Measurements from ENCODE around the gene KIAA1614. TPM values are rescaled to one million over a fixed set of nuclear protein-coding genes. Genes with fewer than 3 reads are reported as not detected.

Gene KIAA1614
- polyA plus RNA-seq, 1 donor (not counting 4 experiments of a cell fraction or from before 2014, with no cell fraction given), result 0.03 TPM

DNA sequence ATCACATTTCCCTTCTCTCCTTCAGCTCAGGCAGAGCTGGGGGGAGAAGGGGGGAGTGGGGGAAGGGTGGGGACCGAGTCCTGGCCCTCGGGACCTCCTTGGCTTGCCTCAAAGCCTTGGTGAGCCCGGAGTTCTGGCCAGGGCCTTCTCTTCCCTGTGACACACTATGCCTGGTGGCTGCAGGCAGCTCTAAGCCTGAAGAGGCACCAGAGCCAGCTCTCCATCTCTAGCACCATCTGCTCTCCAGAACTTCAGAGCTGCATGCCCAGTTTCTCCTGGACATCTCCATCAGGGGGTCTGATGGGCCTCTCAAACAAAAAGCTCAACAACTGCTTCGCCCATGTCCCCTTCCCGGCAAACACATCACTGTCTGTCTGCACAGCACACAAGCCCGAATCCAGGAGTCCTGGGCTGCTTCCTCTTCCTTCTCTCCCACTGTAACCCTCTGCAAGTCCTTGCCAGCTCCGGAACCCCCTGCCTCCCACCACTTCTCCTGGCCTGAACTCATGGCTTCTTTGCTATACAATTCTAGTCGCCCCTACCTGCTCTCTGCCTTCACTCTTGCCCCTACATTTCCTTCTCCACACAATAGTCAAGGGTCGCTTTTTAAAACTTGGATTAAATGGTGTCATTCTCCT lies 26.5 kb downstream of the KIAA1614 start:
- no peaks in the 10 kb centered on the region for H3K9me1 ChIP-seq (ENCODE audit: control insufficient read depth, extremely low read depth, insufficient read depth, low read length)
- H3K27ac ChIP-seq (ENCODE audit: control insufficient read depth, insufficient read depth, low read length), result no peak overlapping the region
- H3K9me3 ChIP-seq (ENCODE audit: control insufficient read depth, low read depth, low read length), result no peaks in the 10 kb centered on the region
- TF ChIP-seq CTCF (optimal IDR thresholded peaks at IDR 0.05 in 1 of 3, IDR thresholded peaks at IDR 0.05 in 1 of 3, conservative IDR thresholded peaks at IDR 0.05 in 1 of 3; ENCODE audit: extremely low read depth in 1 of 3, insufficient read depth in 2 of 3, low read length in 3 of 3), result no peak
- TF ChIP-seq EZH2 (IDR thresholded peaks at IDR 0.05; ENCODE audit: low read length), result no peak
- no peak overlapping the region for H3K9ac ChIP-seq (ENCODE audit: control insufficient read depth, extremely low read depth, insufficient read depth, low read length)
- no peak overlapping the region for H2AFZ ChIP-seq (ENCODE audit: control insufficient read depth, low read length)
- H3K4me3 ChIP-seq (ENCODE audit: control insufficient read depth in 2 of 3, extremely low read depth in 1 of 3, insufficient read depth in 2 of 3, low read depth in 1 of 3, low read length in 3 of 3), result no peak overlapping the region
- no peaks in the 10 kb centered on the region for H3K4me1 ChIP-seq (ENCODE audit: control insufficient read depth, extremely low read depth, insufficient read depth, low read length)
- H3K27me3 ChIP-seq (ENCODE audit: control insufficient read depth, extremely low read depth, insufficient read depth, low read length), result peaks cover 15% of the 10 kb centered on the region
- DNase-seq (ENCODE audit: low read depth, low spot score) (no peak), FAIRE-seq (no peak)
- no peaks in the 10 kb centered on the region for H3K36me3 ChIP-seq (ENCODE audit: control insufficient read depth in 2 of 2, extremely low read depth in 1 of 2, insufficient read depth in 2 of 2, low read length in 2 of 2)
- H3K4me2 ChIP-seq (ENCODE audit: control insufficient read depth, extremely low read depth, insufficient read depth, low read depth, low read length), result no peak overlapping the region
- no peaks in the 10 kb centered on the region for H4K20me1 ChIP-seq (ENCODE audit: control insufficient read depth, extremely low read depth, insufficient read depth, low read length)
- H3K79me2 ChIP-seq (ENCODE audit: control insufficient read depth, insufficient read depth, low read length), result no peaks in the 10 kb centered on the region
- dilution Hi-C loops (cut with MboI; ENCODE audit: extremely low pct_ligation_motif_present, low sequenced_read_pairs), result no loop called here

DNA sequence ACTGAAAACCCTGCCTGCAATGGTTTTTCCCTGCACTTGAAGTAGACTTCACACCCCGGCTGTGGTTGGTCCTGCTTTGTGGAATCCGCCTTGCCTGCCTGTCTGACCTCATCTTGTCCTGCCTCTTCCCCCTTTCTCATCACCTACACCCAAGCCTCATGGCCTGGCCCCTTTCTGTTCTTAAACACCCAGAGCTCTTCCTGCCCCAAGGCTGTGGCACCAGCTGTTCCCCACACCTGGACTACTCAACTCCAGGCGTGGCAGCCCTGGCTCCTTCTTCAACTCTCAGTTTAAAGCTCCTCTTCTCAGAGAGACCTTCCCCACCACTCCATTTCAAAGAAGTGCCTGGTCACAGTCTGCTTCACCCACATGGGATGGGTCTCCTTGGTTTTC lies 27.0 kb downstream of the KIAA1614 start:
- FAIRE-seq, result no peak
- TF ChIP-seq EZH2 (IDR thresholded peaks at IDR 0.05; ENCODE audit: low read length), result no peak
- TF ChIP-seq CTCF (optimal IDR thresholded peaks at IDR 0.05 in 1 of 3, IDR thresholded peaks at IDR 0.05 in 1 of 3, conservative IDR thresholded peaks at IDR 0.05 in 1 of 3; ENCODE audit: extremely low read depth in 1 of 3, insufficient read depth in 2 of 3, low read length in 3 of 3), result no peak
- Histone ChIP-seq H3K9me1 (ENCODE audit: control insufficient read depth, extremely low read depth, insufficient read depth, low read length) (no peaks in the 10 kb centered on the region), H3K4me1 (ENCODE audit: control insufficient read depth, extremely low read depth, insufficient read depth, low read length) (no peaks in the 10 kb centered on the region), H3K4me3 (ENCODE audit: control insufficient read depth in 2 of 3, extremely low read depth in 1 of 3, insufficient read depth in 2 of 3, low read depth in 1 of 3, low read length in 3 of 3) (no peak overlapping the region), H3K36me3 (ENCODE audit: control insufficient read depth in 2 of 2, extremely low read depth in 1 of 2, insufficient read depth in 2 of 2, low read length in 2 of 2) (no peaks in the 10 kb centered on the region), H3K27ac (ENCODE audit: control insufficient read depth, insufficient read depth, low read length) (no peak overlapping the region), H3K79me2 (ENCODE audit: control insufficient read depth, insufficient read depth, low read length) (no peaks in the 10 kb centered on the region), H2AFZ (ENCODE audit: control insufficient read depth, low read length) (no peak overlapping the region), H3K9me3 (ENCODE audit: control insufficient read depth, low read depth, low read length) (no peaks in the 10 kb centered on the region), H4K20me1 (ENCODE audit: control insufficient read depth, extremely low read depth, insufficient read depth, low read length) (no peaks in the 10 kb centered on the region), H3K9ac (ENCODE audit: control insufficient read depth, extremely low read depth, insufficient read depth, low read length) (no peak overlapping the region), H3K27me3 (ENCODE audit: control insufficient read depth, extremely low read depth, insufficient read depth, low read length) (peaks cover 15% of the 10 kb centered on the region), H3K4me2 (ENCODE audit: control insufficient read depth, extremely low read depth, insufficient read depth, low read depth, low read length) (no peak overlapping the region)
- no peak for DNase-seq (ENCODE audit: low read depth, low spot score)
- dilution Hi-C loops (cut with MboI; ENCODE audit: extremely low pct_ligation_motif_present, low sequenced_read_pairs), result no loop called here
